ENCODE results near the gene MYOM3.

GRCh38 chr1:24074817-24075589, 36.9 kb downstream of the MYOM3 start:
- TF ChIP-seq CTCF (IDR thresholded peaks at IDR 0.05; ENCODE audit: low read length) (no peak), EZH2 (optimal IDR thresholded peaks at IDR 0.05; ENCODE audit: low read depth, low read length) (no peak), EZH2phosphoT487 (IDR thresholded peaks at IDR 0.05; ENCODE audit: low read length) (no peak)
